ENCODE measurements around the gene ANKRD9.
"Not testable (repeated sequence)": the region's sequence is repeated elsewhere in the genome, so short reads cannot be mapped to it uniquely, and the experiment has no call there.

Gene ANKRD9

GRCh38 chr14:102509746-102510615, at the start of gene ANKRD9:
Gene ANKRD9, minus strand, starts transcription at chr14:102509776. Its CDS starts 1,887 bp downstream, at chr14:102507889.
- peak; percentile 91 for DNase-seq

GRCh38 chr14:102558556-102558955, 49.0 kb upstream of the ANKRD9 start:
- DNase-seq = no peak

DNA sequence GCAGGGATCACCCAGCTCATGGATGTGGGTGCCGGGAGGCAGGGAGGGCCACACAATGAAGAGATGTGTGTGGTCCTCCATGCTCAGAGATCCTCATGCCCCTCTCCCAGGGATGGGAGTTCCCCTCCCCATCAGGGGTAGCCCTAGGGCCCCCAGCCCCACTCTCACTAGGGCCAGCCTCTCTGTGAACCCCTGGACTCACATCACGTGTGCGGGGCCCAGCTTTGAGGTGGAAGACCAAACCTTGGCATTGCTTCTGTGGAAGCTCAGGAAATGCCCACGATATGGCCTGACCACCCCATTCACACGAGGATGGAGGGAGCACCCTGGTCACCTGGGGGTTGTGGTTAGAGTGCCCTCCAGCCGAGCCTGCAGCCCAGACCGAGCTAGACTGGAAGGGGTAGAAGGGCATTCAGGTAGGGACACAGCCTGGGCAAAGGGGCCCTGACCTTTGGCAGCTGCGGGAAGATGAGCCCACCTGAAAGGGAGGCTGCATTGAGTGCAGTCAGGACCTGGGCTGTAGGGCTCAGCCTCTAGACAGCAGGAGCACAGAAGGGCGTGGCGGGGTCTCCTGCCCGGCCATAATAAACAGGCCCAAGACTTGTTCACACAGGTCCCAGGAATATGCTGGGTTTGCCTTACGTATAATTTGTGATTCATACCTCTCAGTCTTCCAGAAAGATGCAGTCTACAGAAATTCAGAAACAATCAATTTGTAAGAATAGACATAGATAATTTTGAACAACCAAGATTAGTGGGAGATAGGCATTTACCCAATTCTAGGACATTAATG, 48.1 kb upstream of the ANKRD9 start:
- no peak for DNase-seq

- DNase-seq = no peak
Observed at GRCh38 chr14:102556098-102556677, 46.6 kb upstream of the ANKRD9 start.

DNA sequence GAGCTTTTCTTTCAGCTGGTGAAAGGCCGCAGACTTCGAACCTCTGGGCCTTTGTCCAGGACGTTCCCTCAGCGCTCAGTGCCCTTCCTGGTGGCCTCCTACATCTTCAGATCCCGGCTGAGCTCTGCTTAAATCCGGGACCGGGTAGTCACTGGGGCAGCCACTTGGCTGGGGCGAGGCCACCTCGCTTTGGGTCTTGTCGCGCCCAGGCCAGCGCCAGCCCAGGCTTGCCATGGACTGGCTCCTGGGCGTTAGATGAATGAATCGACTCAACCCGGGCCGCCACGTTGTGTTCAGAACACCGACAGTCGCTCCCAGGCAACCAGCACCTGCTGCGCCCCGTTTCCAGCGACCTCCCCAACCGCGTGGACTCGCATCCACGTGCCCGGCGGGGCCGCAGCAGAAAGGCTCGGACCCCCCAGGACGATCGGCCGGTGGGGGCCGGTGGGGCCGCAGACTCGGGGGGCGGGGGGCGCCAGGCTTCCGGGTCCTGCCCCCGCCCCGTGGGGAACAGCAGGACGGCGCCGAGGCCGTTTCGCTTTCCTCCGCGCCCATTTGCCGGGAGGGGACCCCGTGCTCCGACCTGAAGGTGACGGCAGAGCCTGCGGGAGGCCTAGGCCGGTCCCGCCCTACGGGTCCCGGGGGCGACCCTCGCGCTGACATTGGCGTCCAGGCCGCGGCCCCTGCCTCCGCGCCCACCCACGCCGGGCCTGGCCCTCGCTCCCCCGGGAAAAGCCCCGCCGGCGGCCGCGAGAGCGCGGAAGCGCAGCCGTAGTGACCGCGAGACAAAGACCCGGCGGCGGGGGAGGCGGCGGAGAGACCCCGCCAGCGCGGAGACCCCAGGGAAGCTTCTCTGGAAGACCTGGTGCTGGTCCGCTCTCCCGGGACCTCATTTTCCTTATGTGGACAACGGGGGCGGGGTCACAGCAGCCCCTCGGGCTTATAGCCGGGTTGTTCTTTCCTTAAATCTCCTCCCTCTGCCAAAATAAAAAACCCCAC, 45.5 kb upstream of the ANKRD9 start:
- peak; percentile 37 for DNase-seq

- DNase-seq = no peak
Observed at GRCh38 chr14:102551995-102552705, 42.6 kb upstream of the ANKRD9 start.

- DNase-seq = not testable (repeated sequence)
Observed at GRCh38 chr14:102550927-102551401, 41.4 kb upstream of the ANKRD9 start.

- DNase-seq = peak; percentile 48
Observed at GRCh38 chr14:102548616-102549240, 39.2 kb upstream of the ANKRD9 start.

- DNase-seq = peak; percentile 82
Observed at GRCh38 chr14:102545461-102546265, 36.1 kb upstream of the ANKRD9 start.

DNA sequence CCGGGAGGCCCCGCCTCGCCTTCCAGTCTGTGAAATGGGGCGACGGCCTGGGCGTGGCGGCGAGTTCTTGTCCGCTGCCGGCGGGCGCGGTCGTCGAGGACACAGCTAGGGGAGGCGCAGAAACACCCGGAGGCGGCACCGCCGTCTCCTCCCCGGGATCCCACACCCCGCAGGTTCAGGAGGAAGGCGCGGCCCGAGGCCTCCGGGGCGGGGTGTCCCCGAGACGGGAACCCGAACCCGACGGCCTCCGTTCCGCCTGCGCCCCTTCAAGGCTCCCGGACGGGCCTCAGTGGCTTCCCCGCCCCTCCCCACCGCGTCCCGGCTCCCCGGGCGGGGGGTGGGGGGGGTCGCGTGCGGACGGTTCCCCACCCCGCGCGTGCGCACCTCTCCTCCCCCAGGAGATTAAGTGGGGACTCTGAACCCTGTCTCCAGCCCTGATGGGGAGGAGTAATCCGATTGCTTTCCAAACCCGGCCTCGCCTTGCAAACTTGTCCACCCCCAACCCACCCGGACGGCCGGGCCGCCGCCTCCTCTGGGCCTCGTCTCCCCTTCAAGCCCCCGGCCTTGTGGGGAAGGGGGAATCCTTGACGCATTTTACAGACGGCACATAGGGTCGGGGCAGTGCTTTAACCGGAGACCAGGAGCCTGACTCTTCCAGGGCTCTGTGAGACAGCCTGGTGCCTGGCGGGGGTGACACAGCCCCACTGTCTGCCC, 35.3 kb upstream of the ANKRD9 start:
- no peak for DNase-seq

DNA sequence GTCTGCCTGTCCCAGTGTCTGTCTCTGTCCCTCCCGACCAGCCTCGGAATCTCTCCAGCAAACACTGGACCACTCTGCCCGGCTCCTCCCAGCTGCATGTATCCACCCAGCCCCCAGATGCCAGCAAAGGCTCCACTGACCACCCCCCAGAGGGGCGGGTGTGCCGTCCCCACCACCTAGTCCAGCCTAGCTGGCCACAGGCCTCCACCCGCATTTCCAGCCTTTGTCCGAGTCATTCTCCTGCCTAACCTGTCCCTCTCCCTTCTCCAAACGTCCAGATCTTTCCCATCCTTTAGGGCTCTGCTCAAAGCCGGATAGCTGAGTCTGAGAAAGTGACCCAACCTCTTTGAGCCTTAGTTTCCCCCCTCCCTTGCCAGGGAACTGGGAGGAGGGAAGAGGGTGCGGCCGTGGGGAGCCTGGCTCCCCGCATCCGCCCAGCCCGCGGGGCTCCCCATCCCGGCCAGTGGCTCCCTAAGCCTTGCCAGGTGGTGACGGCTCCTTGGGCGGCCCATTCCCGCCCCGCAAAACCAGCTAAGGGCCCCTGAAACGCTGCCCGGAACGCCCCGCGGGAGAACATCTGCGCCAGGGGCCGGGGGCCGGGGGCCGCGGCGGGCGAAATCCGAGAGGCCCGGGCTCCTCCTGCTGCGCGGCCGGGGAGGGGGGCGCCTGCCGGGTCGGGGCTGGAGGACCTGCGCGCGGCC, 34.6 kb upstream of the ANKRD9 start:
- DNase-seq = peak; percentile 75

- DNase-seq = no peak
Observed at GRCh38 chr14:102541771-102542170, 32.2 kb upstream of the ANKRD9 start.

DNA sequence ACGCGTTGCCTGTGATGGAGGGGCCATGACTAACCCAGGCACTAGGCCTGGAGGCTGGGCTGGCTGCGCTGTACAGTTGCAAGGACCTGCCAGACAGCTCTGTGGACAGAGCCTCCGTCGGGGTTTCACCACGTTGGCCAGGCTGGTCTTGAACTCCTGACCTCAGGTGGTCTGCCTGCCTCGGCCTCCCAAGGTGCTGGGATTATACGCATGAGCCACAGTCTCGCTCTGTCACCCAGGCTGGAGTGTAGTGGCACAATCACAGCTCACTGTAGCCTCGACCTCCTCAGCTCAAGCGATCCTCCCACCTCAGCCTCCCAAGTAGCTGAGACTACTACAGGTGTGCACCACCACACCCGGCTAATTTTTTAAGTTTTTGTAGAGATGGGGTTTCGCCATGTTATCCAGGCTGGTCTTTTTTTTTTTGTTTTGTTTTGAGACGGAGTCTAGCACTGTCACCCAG, 31.5 kb upstream of the ANKRD9 start:
- DNase-seq = not testable (repeated sequence)

DNA sequence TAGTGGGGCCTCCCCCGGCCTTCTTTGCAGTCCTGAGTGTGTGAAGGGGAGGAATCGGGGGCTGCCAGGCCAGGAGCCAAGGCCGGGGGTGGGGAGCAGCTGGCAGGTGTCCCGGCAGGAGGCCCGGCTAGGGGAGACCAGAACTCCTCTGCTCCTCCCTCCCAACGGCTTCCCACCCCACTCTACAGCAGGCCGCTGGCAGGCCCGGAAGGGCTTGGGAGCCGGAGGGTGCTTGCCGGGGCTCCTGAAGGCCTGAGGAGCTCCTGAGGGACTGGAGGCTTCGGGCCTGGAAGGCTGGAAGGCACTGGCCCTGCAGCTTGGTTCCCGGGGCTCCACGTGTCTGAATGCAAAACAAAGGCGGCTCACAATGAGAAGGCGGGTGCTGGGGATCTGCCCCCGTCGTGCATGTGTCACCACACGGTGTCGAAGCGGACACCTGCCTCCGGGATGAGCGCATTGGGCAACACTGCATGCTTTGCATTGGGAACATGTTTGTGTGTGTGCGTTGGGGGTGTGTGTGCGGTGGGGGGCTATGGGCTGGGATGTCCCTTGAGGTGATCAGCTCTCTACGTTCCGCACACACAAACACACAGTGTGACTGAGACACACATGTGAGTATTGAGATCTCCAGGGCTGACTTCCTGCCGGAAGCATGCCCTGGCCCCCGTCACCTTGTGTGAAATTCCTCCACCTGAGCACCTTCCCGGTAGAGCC, 30.9 kb upstream of the ANKRD9 start:
- peak; percentile 97 for DNase-seq

DNA sequence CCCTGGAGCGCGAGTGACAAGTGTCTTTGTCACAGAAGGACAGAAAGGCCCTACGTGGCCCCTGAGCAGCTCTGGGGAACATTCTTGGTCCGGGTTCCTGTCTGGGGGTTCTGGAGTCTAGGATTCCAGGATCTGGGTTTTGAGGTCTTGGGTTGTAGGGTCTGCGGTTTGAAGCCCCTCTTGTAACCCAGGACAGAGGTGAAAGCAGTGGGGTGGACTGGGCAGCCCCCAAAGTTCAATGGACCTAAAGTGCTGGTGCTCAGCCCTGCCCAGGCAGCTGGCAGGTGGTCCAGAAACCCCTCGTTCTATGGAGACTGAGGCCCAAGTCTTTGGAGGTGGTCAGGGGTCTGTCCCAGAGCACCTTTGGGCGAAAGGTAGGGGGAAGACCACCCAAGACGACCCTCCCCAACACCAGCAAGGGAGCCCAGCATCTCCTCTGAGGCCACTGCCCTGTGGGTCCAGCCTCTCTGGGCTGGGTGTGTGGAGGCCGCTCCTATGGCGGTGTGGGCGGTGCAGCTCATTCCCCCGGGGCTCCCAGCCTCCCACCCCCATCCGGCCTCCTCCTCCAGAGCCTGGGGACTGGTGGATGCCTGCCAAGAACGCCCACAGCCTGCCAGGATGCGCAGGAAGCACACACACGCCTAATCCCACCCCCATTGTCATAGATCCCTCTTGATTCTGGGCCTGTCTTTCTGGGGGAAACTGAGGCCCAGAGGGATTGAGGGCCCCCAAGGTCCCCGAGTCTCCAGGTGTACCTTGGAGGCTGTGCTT, 30.2 kb upstream of the ANKRD9 start:
- peak; percentile 97 for DNase-seq

DNA sequence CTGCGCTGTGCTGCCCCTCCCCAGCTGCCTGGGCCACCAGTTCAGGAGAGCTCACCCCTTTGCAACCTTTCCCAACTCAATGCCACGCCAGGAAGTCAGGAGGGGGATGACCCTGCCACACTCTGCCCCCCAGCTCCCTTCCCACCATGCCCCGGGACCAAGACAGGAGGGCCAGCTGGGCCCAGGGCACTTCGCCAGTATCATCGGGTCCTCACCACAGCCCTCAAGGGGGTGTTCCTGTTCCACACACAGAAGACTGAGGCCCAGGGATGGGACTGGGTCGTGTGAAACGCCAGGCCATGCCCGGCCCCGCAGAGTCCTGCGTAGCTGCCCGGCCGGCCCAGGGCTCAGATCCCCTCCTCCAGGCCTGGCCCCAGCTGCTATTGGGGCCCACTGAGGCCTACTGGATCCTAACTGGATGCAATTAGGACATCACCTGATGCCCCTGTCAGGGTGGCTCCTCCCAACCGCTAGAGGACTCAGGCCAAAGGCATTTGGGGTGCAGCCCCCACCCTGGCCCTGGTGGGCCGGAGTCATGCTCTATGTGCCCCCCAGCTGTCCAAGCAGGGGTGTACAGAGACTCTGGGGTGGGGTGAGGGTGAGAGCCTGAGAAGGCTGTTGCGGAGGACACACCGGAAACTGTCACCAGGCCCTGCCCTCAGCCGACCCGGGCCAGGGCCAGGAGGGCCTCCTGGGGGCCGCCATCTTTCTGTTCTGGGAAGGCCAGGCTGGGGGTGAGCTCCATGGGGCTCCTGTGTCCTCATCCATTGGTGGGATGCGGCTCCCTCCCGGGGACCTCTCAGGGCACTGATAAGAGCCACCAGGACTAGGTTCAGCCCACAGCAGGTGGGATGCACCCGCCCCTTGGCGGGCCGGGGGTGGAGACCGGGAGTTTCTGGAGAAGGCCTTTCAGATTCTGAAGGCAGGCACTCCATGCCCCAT, 29.3 kb upstream of the ANKRD9 start:
- DNase-seq = no peak

Data from NCI-H2171 treated with DMSO at 0.1 percent for 48 hours (cell line).